ENCODE results near the gene PCCA.

DNA sequence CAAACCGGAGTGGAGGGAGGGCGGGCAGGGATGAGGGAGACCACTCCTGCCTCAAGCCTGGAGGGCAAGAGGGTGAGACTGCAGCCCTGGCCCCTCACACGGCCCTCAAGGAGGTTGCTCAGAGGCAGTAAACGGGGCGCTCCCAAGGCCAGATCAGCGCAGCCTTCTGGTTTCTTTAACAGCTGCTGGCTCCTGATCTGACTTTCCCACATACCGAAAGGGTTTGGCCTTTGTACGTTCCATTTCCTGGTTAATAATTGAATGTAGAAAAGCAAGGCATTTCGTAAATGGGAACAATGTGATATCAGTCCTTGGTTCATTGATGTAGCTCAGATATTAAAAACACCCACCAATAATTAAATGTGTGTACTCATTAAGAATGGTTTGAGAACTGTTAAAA lies 428.2 kb downstream of the PCCA start:
- no peak for TF ChIP-seq ZNF598 (CRISPR knock-in tag; IDR thresholded peaks at IDR 0.05; ENCODE audit: borderline replicate concordance)
- TF ChIP-seq, protein P1, sequence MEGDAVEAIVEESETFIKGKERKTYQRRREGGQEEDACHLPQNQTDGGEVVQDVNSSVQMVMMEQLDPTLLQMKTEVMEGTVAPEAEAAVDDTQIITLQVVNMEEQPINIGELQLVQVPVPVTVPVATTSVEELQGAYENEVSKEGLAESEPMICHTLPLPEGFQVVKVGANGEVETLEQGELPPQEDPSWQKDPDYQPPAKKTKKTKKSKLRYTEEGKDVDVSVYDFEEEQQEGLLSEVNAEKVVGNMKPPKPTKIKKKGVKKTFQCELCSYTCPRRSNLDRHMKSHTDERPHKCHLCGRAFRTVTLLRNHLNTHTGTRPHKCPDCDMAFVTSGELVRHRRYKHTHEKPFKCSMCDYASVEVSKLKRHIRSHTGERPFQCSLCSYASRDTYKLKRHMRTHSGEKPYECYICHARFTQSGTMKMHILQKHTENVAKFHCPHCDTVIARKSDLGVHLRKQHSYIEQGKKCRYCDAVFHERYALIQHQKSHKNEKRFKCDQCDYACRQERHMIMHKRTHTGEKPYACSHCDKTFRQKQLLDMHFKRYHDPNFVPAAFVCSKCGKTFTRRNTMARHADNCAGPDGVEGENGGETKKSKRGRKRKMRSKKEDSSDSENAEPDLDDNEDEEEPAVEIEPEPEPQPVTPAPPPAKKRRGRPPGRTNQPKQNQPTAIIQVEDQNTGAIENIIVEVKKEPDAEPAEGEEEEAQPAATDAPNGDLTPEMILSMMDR (CRISPR knock-in tag; IDR thresholded peaks at IDR 0.05): no peak; the same call in 1 of the 2 replicates
- no peak for TF ChIP-seq SRSF9 (IDR thresholded peaks at IDR 0.05; ENCODE audit: borderline replicate concordance, insufficient read depth, low read depth, low read length, poor library complexity, severe bottlenecking)
- TF ChIP-seq, protein P2, sequence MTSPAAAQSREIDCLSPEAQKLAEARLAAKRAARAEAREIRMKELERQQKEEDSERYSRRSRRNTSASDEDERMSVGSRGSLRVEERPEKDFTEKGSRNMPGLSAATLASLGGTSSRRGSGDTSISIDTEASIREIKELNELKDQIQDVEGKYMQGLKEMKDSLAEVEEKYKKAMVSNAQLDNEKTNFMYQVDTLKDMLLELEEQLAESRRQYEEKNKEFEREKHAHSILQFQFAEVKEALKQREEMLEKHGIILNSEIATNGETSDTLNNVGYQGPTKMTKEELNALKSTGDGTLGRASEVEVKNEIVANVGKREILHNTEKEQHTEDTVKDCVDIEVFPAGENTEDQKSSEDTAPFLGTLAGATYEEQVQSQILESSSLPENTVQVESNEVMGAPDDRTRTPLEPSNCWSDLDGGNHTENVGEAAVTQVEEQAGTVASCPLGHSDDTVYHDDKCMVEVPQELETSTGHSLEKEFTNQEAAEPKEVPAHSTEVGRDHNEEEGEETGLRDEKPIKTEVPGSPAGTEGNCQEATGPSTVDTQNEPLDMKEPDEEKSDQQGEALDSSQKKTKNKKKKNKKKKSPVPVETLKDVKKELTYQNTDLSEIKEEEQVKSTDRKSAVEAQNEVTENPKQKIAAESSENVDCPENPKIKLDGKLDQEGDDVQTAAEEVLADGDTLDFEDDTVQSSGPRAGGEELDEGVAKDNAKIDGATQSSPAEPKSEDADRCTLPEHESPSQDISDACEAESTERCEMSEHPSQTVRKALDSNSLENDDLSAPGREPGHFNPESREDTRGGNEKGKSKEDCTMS (CRISPR knock-in tag; conservative IDR thresholded peaks at IDR 0.05): no peak
- TF ChIP-seq GTF2F1 (IDR thresholded peaks at IDR 0.05; ENCODE audit: low read length): no peak
- no peak for TF ChIP-seq CREM (IDR thresholded peaks at IDR 0.05)
- TF ChIP-seq CREM (CRISPR knock-in tag; IDR thresholded peaks at IDR 0.05): no peak
